MCF 10A (cell line): ENCODE data around the gene RPS8. TPM values are rescaled to one million over a fixed set of nuclear protein-coding genes. Genes with fewer than 3 reads are reported as not detected.

Experiments used
- BruUV-seq: library from RNA; stranded (reverse); fragments of 400-500 nt; replicated peaks from 2 replicates; lab custom pipeline; 2021; lab: Mats Ljungman, UMichigan
- CTCF ChIA-PET: fragments of 300-600 bp; sonication (Branson Sonifier 250); formaldehyde crosslinking; extraction: SDS; loops from one replicate; lab custom pipeline; 2021; ENCODE audit warnings: antibody characterized with exemption, inconsistent platforms; lab: Yijun Ruan, JAX
- POLR2A ChIA-PET: fragments of 300-600, 350-650 bp; sonication (Branson Sonifier 250); formaldehyde crosslinking; extraction: SDS; loops from one replicate; lab custom pipeline; 2020; ENCODE audit warnings: antibody characterized with exemption, inconsistent platforms; lab: Yijun Ruan, JAX
- DNase-seq: peaks from one replicate; pipeline ENCODE4 v3.0.0-alpha.2; 2018; ENCODE audit not compliant: unreplicated experiment
- H3K27ac Mint-ChIP-seq: one replicate; pipeline ENCODE4 v1.8.0; 2022; ENCODE audit warnings: mild to moderate bottlenecking, low read depth, mixed read lengths; ENCODE audit not compliant: unreplicated experiment
- H3K27me3 Mint-ChIP-seq: one replicate; pipeline ENCODE4 v1.8.0; 2022; ENCODE audit warnings: mixed read lengths; ENCODE audit not compliant: insufficient read depth, unreplicated experiment
- H3K36me3 Mint-ChIP-seq: one replicate; pipeline ENCODE4 v1.8.0; 2022; ENCODE audit warnings: mild to moderate bottlenecking, moderate library complexity, mixed read lengths; ENCODE audit not compliant: insufficient read depth, unreplicated experiment
- H3K4me1 Mint-ChIP-seq: one replicate; pipeline ENCODE4 v1.8.0; 2022; ENCODE audit warnings: mixed read lengths; ENCODE audit not compliant: insufficient read depth, unreplicated experiment
- H3K4me3 Mint-ChIP-seq: one replicate; pipeline ENCODE4 v1.8.0; 2022; ENCODE audit warnings: mild to moderate bottlenecking, moderate library complexity, mixed read lengths; ENCODE audit not compliant: unreplicated experiment
- H3K9me3 Mint-ChIP-seq: one replicate; pipeline ENCODE4 v1.8.0; 2022; ENCODE audit warnings: mixed read lengths; ENCODE audit not compliant: unreplicated experiment
- CTCF ChIP-seq: fragments of 200-600 bp; IDR thresholded peaks from one replicate; pipeline ENCODE4 v1.8.0; 2022; ENCODE audit warnings: antibody characterized with exemption, mild to moderate bottlenecking; ENCODE audit not compliant: unreplicated experiment
- intact Hi-C: fragments of 100-400 bp; cut with micrococcal nuclease; formaldehyde crosslinking; loops from 2 replicates; pipeline ENCODE4 v1.14.1; 2022
- total RNA-seq: library from RNA; stranded (reverse); gene quantifications from 2 replicates; pipeline ENCODE4 v1.2.3, GENCODE V29; 2022

The RPS8 gene
- total RNA-seq, 1 experiment from 2014 or later = 2,454 TPM

DNA sequence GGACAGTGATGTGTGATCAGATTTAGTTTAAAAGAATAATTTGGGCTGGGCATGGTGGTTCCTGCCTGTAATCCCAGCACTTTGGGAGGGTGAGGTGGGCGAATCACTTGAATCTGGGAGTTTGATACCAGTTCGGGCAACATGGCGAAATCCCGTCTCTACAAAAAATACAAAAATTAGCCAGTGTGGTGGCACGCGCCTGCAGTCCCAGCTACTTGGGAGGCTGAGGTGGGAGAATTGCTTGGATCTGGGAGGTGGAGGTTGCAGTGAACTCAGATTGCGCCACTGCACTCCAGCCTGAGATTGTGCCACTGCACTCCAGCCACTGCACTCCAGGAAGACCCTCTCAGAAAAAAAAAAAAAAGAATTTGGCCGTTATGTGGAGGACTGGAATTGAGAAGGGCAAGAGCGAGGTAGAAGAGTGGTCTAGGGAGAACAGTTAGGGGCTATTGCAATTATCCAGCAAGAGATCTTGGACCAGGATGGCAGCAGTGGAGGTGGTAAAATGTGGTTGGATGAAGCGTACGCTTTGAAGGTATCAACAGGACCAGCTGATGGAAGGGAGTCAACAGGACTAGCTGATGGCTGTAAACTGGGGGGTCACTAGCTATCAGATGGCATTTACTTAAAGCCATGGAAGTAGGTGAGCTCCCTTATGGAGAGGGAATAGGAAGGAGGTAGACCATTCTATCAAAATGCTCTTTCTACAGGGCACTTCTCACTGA, 42.6 kb downstream of the RPS8 start:
- Mint-ChIP-seq H3K36me3 (peaks cover 49% of the 10 kb centered on the region), H3K27ac (peak overlapping the region; percentile 69), H3K27me3 (no peaks in the 10 kb centered on the region), H3K4me3 (peak overlapping the region; percentile 53), H3K9me3 (no peaks in the 10 kb centered on the region), H3K4me1 (peaks cover 38% of the 10 kb centered on the region)
- BruUV-seq = no TSS peak
- ChIA-PET POLR2A (interaction anchor here (0.6 to 7.0 kb wide), 14 partner anchors 10 to 870 kb away, joined by 3 to 79 read pairs (median 4); partner anchors contain the start of genes BTBD19, DYNLT4, HECTD3 and PLK3), CTCF (interaction anchor here (0.5 to 1.3 kb wide), 5 partner anchors 9 to 1284 kb away, joined by 3 to 9 read pairs (median 3); no protein-coding TSS in a partner anchor)
- intact Hi-C loops = loop anchor here (2.0 kb wide), 1 partner anchor 19 kb away; no protein-coding TSS in a partner anchor
- TF ChIP-seq CTCF = no peak
- no peak for DNase-seq

- H3K36me3 Mint-ChIP-seq = peaks cover 43% of the 10 kb centered on the region
- POLR2A ChIA-PET = interaction anchor here (0.7 to 7.0 kb wide), 17 partner anchors 8 to 676 kb away, joined by 3 to 79 read pairs (median 5); partner anchors contain the start of genes BTBD19, DYNLT4, EIF2B3 and HECTD3
Measured at GRCh38 chr1:44819196-44819607, 43.9 kb downstream of the RPS8 start.

GRCh38 chr1:44819608-44820327, 44.4 kb downstream of the RPS8 start:
- TF ChIP-seq CTCF = no peak

More at GRCh38 chr1:44819196-44819607, 43.9 kb downstream of the RPS8 start:
- DNase-seq = no peak
- CTCF ChIA-PET = interaction anchor here (0.6 to 1.3 kb wide), 12 partner anchors 12 to 726 kb away, joined by 3 to 14 read pairs (median 4); partner anchors contain the start of gene RNU5D-1
- intact Hi-C loops = loop anchor here (1.0 to 2.0 kb wide), 4 partner anchors 12 to 88 kb away; partner anchors contain the start of genes DYNLT4 and RNU5D-1
- Mint-ChIP-seq H3K27ac (peak overlapping the region; percentile 99), H3K27me3 (no peaks in the 10 kb centered on the region), H3K9me3 (no peaks in the 10 kb centered on the region), H3K4me1 (peaks cover 38% of the 10 kb centered on the region), H3K4me3 (peak overlapping the region; percentile 74)
- no peak for TF ChIP-seq CTCF
- BruUV-seq = no TSS peak

More at GRCh38 chr1:44819608-44820327, 44.4 kb downstream of the RPS8 start:
- intact Hi-C loops = loop anchor here (1.0 to 2.0 kb wide), 4 partner anchors 12 to 88 kb away; partner anchors contain the start of genes DYNLT4 and RNU5D-1
- Mint-ChIP-seq H3K36me3 (peaks cover 38% of the 10 kb centered on the region), H3K27ac (peak overlapping the region; percentile 99), H3K4me1 (peaks cover 37% of the 10 kb centered on the region), H3K9me3 (no peaks in the 10 kb centered on the region), H3K4me3 (peak overlapping the region; percentile 74), H3K27me3 (no peaks in the 10 kb centered on the region)
- POLR2A ChIA-PET = interaction anchor here (0.6 to 7.0 kb wide), 19 partner anchors 9 to 699 kb away, joined by 3 to 79 read pairs (median 5); partner anchors contain the start of genes BTBD19, DYNLT4, EIF2B3 and HECTD3
- DNase-seq = peak; percentile 94
- CTCF ChIA-PET = interaction anchor here (0.6 to 1.8 kb wide), 15 partner anchors 11 to 725 kb away, joined by 3 to 14 read pairs (median 4); partner anchors contain the start of genes PLK3 and RNU5D-1
- BruUV-seq = TSS peak; percentile 98
